Measurements from ENCODE around the gene PROC.

Gene PROC

DNA sequence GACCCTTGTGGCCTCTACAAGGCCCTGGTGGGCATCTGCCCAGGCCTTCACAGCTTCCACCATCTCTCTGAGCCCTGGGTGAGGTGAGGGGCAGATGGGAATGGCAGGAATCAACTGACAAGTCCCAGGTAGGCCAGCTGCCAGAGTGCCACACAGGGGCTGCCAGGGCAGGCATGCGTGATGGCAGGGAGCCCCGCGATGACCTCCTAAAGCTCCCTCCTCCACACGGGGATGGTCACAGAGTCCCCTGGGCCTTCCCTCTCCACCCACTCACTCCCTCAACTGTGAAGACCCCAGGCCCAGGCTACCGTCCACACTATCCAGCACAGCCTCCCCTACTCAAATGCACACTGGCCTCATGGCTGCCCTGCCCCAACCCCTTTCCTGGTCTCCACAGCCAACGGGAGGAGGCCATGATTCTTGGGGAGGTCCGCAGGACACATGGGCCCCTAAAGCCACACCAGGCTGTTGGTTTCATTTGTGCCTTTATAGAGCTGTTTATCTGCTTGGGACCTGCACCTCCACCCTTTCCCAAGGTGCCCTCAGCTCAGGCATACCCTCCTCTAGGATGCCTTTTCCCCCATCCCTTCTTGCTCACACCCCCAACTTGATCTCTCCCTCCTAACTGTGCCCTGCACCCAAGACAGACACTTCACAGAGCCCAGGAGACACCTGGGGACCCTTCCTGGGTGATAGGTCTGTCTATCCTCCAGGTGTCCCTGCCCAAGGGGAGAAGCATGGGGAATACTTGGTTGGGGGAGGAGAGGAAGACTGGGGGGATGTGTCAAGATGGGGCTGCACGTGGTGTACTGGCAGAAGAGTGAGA lies 2.0 kb downstream of the PROC start:
- Histone ChIP-seq H3K4me1 (ENCODE audit: control insufficient read depth in 5 of 5, insufficient read depth in 5 of 5, low read length in 5 of 5) (peaks cover 3 to 37% (median 26%) of the 10 kb centered on the region in 5 donors), H3K27me3 (ENCODE audit: control insufficient read depth in 5 of 5, insufficient read depth in 4 of 5, low read length in 5 of 5) (peaks cover 9 to 51% (median 25%) of the 10 kb centered on the region in 5 donors), H3K9me3 (ENCODE audit: control insufficient read depth in 5 of 5, low read length in 5 of 5) (no peaks in the 10 kb centered on the region), H3K36me3 (ENCODE audit: control insufficient read depth in 5 of 5, insufficient read depth in 5 of 5, low read length in 5 of 5) (no peaks in the 10 kb centered on the region), H3K27ac (ENCODE audit: low read depth, low read length) (no peak overlapping the region), H3K9ac (ENCODE audit: low read length in 5 of 5) (no peak overlapping the region), H3K4me3 (ENCODE audit: low read depth in 1 of 5, low read length in 5 of 5) (no peak overlapping the region)

DNA sequence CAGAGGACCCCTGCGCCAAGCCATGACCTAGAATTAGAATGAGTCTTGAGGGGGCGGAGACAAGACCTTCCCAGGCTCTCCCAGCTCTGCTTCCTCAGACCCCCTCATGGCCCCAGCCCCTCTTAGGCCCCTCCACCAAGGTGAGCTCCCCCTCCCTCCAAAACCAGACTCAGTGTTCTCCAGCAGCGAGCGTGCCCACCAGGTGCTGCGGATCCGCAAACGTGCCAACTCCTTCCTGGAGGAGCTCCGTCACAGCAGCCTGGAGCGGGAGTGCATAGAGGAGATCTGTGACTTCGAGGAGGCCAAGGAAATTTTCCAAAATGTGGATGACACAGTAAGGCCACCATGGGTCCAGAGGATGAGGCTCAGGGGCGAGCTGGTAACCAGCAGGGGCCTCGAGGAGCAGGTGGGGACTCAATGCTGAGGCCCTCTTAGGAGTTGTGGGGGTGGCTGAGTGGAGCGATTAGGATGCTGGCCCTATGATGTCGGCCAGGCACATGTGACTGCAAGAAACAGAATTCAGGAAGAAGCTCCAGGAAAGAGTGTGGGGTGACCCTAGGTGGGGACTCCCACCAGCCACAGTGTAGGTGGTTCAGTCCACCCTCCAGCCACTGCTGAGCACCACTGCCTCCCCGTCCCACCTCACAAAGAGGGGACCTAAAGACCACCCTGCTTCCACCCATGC lies 3.0 kb downstream of the PROC start:
- Histone ChIP-seq H3K4me3 (ENCODE audit: low read depth in 1 of 5, low read length in 5 of 5) (no peak overlapping the region), H3K9ac (ENCODE audit: low read length in 5 of 5) (no peak overlapping the region), H3K4me1 (ENCODE audit: control insufficient read depth in 5 of 5, insufficient read depth in 5 of 5, low read length in 5 of 5) (peaks cover 2 to 27% (median 16%) of the 10 kb centered on the region in 5 donors), H3K9me3 (ENCODE audit: control insufficient read depth in 5 of 5, low read length in 5 of 5) (no peaks in the 10 kb centered on the region), H3K27ac (ENCODE audit: low read depth, low read length) (no peak overlapping the region), H3K27me3 (ENCODE audit: control insufficient read depth in 5 of 5, insufficient read depth in 4 of 5, low read length in 5 of 5) (peaks cover 9 to 57% (median 25%) of the 10 kb centered on the region in 5 donors), H3K36me3 (ENCODE audit: control insufficient read depth in 5 of 5, insufficient read depth in 5 of 5, low read length in 5 of 5) (no peaks in the 10 kb centered on the region)

DNA sequence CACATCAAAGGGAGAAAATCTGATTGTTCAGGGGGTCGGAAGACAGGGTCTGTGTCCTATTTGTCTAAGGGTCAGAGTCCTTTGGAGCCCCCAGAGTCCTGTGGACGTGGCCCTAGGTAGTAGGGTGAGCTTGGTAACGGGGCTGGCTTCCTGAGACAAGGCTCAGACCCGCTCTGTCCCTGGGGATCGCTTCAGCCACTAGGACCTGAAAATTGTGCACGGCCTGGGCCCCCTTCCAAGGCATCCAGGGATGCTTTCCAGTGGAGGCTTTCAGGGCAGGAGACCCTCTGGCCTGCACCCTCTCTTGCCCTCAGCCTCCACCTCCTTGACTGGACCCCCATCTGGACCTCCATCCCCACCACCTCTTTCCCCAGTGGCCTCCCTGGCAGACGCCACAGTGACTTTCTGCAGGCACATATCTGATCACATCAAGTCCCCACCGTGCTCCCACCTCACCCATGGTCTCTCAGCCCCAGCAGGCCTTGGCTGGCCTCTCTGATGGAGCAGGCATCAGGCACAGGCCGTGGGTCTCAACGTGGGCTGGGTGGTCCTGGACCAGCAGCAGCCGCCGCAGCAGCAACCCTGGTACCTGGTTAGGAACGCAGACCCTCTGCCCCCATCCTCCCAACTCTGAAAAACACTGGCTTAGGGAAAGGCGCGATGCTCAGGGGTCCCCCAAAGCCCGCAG lies 3.8 kb downstream of the PROC start:
- no peak overlapping the region for H3K9ac ChIP-seq (ENCODE audit: low read length in 5 of 5)
- H3K4me3 ChIP-seq (ENCODE audit: low read depth in 1 of 5, low read length in 5 of 5): no peak overlapping the region
- H3K27me3 ChIP-seq (ENCODE audit: control insufficient read depth in 5 of 5, insufficient read depth in 4 of 5, low read length in 5 of 5): peaks cover 9 to 51% (median 25%) of the 10 kb centered on the region in 5 donors
- H3K4me1 ChIP-seq (ENCODE audit: control insufficient read depth in 5 of 5, insufficient read depth in 5 of 5, low read length in 5 of 5): peaks cover 0 to 23% (median 13%) of the 10 kb centered on the region in 5 donors
- no peak overlapping the region for H3K27ac ChIP-seq (ENCODE audit: low read depth, low read length)
- no peaks in the 10 kb centered on the region for H3K36me3 ChIP-seq (ENCODE audit: control insufficient read depth in 5 of 5, insufficient read depth in 5 of 5, low read length in 5 of 5)
- no peaks in the 10 kb centered on the region for H3K9me3 ChIP-seq (ENCODE audit: control insufficient read depth in 5 of 5, low read length in 5 of 5)

DNA sequence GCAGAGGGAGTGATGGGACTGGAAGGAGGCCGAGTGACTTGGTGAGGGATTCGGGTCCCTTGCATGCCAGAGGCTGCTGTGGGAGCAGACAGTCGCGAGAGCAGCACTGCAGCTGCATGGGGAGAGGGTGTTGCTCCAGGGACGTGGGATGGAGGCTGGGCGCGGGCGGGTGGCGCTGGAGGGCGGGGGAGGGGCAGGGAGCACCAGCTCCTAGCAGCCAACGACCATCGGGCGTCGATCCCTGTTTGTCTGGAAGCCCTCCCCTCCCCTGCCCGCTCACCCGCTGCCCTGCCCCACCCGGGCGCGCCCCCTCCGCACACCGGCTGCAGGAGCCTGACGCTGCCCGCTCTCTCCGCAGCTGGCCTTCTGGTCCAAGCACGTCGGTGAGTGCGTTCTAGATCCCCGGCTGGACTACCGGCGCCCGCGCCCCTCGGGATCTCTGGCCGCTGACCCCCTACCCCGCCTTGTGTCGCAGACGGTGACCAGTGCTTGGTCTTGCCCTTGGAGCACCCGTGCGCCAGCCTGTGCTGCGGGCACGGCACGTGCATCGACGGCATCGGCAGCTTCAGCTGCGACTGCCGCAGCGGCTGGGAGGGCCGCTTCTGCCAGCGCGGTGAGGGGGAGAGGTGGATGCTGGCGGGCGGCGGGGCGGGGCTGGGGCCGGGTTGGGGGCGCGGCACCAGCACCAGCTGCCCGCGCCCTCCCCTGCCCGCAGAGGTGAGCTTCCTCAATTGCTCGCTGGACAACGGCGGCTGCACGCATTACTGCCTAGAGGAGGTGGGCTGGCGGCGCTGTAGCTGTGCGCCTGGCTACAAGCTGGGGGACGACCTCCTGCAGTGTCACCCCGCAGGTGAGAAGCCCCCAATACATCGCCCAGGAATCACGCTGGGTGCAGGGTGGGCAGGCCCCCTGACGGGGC lies 4.6 kb downstream of the PROC start:
- Histone ChIP-seq H3K4me1 (ENCODE audit: control insufficient read depth in 5 of 5, insufficient read depth in 5 of 5, low read length in 5 of 5) (peaks cover 0 to 23% (median 13%) of the 10 kb centered on the region in 5 donors), H3K9me3 (ENCODE audit: control insufficient read depth in 5 of 5, low read length in 5 of 5) (no peaks in the 10 kb centered on the region), H3K27ac (ENCODE audit: low read depth, low read length) (no peak overlapping the region), H3K4me3 (ENCODE audit: low read depth in 1 of 5, low read length in 5 of 5) (peak overlapping the region in 2 of 5 donors; percentile 7 to 48), H3K9ac (ENCODE audit: low read length in 5 of 5) (no peak overlapping the region), H3K27me3 (ENCODE audit: control insufficient read depth in 5 of 5, insufficient read depth in 4 of 5, low read length in 5 of 5) (peaks cover 9 to 46% (median 25%) of the 10 kb centered on the region in 5 donors), H3K36me3 (ENCODE audit: control insufficient read depth in 5 of 5, insufficient read depth in 5 of 5, low read length in 5 of 5) (no peaks in the 10 kb centered on the region)

DNA sequence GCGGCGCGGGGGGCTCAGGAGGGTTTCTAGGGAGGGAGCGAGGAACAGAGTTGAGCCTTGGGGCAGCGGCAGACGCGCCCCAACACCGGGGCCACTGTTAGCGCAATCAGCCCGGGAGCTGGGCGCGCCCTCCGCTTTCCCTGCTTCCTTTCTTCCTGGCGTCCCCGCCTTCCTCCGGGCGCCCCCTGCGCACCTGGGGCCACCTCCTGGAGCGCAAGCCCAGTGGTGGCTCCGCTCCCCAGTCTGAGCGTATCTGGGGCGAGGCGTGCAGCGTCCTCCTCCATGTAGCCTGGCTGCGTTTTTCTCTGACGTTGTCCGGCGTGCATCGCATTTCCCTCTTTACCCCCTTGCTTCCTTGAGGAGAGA lies 5.2 kb downstream of the PROC start:
- Histone ChIP-seq H3K27me3 (ENCODE audit: control insufficient read depth in 5 of 5, insufficient read depth in 4 of 5, low read length in 5 of 5) (peaks cover 9 to 46% (median 25%) of the 10 kb centered on the region in 5 donors), H3K4me1 (ENCODE audit: control insufficient read depth in 5 of 5, insufficient read depth in 5 of 5, low read length in 5 of 5) (peaks cover 0 to 23% (median 13%) of the 10 kb centered on the region in 5 donors), H3K36me3 (ENCODE audit: control insufficient read depth in 5 of 5, insufficient read depth in 5 of 5, low read length in 5 of 5) (no peaks in the 10 kb centered on the region), H3K4me3 (ENCODE audit: low read depth in 1 of 5, low read length in 5 of 5) (peak overlapping the region in 3 of 5 donors; percentile 8 to 48 (median 26)), H3K9me3 (ENCODE audit: control insufficient read depth in 5 of 5, low read length in 5 of 5) (no peaks in the 10 kb centered on the region), H3K9ac (ENCODE audit: low read length in 5 of 5) (no peak overlapping the region), H3K27ac (ENCODE audit: low read depth, low read length) (no peak overlapping the region)

DNA sequence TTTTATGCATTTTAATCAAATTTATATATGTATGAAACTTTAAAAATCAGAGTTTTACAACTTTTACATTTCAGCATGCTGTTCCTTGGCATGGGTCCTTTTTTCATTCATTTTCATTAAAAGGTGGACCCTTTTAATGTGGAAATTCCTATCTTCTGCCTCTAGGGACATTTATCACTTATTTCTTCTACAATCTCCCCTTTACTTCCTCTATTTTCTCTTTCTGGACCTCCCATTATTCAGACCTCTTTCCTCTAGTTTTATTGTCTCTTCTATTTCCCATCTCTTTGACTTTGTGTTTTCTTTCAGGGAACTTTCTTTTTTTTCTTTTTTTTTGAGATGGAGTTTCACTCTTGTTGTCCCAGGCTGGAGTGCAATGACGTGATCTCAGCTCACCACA lies 5.7 kb downstream of the PROC start:
- no peak overlapping the region for H3K9ac ChIP-seq (ENCODE audit: low read length in 5 of 5)
- no peaks in the 10 kb centered on the region for H3K9me3 ChIP-seq (ENCODE audit: control insufficient read depth in 5 of 5, low read length in 5 of 5)
- H3K27me3 ChIP-seq (ENCODE audit: control insufficient read depth in 5 of 5, insufficient read depth in 4 of 5, low read length in 5 of 5): peaks cover 9 to 46% (median 25%) of the 10 kb centered on the region in 5 donors
- no peaks in the 10 kb centered on the region for H3K36me3 ChIP-seq (ENCODE audit: control insufficient read depth in 5 of 5, insufficient read depth in 5 of 5, low read length in 5 of 5)
- peak overlapping the region in 2 of 5 donors; percentile 8 to 26 for H3K4me3 ChIP-seq (ENCODE audit: low read depth in 1 of 5, low read length in 5 of 5)
- H3K27ac ChIP-seq (ENCODE audit: low read depth, low read length): no peak overlapping the region
- H3K4me1 ChIP-seq (ENCODE audit: control insufficient read depth in 5 of 5, insufficient read depth in 5 of 5, low read length in 5 of 5): peaks cover 0 to 23% (median 13%) of the 10 kb centered on the region in 5 donors

DNA sequence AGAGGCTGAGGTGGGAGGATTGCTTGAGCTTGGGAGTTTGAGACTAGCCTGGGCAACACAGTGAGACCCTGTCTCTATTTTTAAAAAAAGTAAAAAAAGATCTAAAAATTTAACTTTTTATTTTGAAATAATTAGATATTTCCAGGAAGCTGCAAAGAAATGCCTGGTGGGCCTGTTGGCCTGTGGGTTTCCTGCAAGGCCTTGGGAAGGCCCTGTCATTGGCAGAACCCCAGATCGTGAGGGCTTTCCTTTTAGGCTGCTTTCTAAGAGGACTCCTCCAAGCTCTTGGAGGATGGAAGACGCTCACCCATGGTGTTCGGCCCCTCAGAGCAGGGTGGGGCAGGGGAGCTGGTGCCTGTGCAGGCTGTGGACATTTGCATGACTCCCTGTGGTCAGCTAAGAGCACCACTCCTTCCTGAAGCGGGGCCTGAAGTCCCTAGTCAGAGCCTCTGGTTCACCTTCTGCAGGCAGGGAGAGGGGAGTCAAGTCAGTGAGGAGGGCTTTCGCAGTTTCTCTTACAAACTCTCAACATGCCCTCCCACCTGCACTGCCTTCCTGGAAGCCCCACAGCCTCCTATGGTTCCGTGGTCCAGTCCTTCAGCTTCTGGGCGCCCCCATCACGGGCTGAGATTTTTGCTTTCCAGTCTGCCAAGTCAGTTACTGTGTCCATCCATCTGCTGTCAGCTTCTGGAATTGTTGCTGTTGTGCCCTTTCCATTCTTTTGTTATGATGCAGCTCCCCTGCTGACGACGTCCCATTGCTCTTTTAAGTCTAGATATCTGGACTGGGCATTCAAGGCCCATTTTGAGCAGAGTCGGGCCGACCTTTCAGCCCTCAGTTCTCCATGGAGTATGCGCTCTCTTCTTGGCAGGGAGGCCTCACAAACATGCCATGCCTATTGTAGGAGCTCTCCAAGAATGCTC lies 6.6 kb downstream of the PROC start:
- Histone ChIP-seq H3K36me3 (ENCODE audit: control insufficient read depth in 5 of 5, insufficient read depth in 5 of 5, low read length in 5 of 5) (no peaks in the 10 kb centered on the region), H3K27ac (ENCODE audit: low read depth, low read length) (no peak overlapping the region), H3K4me3 (ENCODE audit: low read depth in 1 of 5, low read length in 5 of 5) (no peak overlapping the region), H3K4me1 (ENCODE audit: control insufficient read depth in 5 of 5, insufficient read depth in 5 of 5, low read length in 5 of 5) (peaks cover 0 to 14% (median 11%) of the 10 kb centered on the region in 5 donors), H3K9ac (ENCODE audit: low read length in 5 of 5) (no peak overlapping the region), H3K27me3 (ENCODE audit: control insufficient read depth in 5 of 5, insufficient read depth in 4 of 5, low read length in 5 of 5) (peaks cover 9 to 42% (median 25%) of the 10 kb centered on the region in 5 donors), H3K9me3 (ENCODE audit: control insufficient read depth in 5 of 5, low read length in 5 of 5) (no peaks in the 10 kb centered on the region)

DNA sequence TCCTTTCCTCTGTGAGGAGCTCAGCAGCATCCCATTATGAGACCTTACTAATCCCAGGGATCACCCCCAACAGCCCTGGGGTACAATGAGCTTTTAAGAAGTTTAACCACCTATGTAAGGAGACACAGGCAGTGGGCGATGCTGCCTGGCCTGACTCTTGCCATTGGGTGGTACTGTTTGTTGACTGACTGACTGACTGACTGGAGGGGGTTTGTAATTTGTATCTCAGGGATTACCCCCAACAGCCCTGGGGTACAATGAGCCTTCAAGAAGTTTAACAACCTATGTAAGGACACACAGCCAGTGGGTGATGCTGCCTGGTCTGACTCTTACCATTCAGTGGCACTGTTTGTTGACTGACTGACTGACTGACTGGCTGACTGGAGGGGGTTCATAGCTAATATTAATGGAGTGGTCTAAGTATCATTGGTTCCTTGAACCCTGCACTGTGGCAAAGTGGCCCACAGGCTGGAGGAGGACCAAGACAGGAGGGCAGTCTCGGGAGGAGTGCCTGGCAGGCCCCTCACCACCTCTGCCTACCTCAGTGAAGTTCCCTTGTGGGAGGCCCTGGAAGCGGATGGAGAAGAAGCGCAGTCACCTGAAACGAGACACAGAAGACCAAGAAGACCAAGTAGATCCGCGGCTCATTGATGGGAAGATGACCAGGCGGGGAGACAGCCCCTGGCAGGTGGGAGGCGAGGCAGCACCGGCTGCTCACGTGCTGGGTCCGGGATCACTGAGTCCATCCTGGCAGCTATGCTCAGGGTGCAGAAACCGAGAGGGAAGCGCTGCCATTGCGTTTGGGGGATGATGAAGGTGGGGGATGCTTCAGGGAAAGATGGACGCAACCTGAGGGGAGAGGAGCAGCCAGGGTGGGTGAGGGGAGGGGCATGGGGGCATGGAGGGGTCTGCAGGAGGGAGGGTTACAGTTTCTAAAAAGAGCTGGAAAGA lies 7.6 kb downstream of the PROC start:
- H3K4me3 ChIP-seq (ENCODE audit: low read depth in 1 of 5, low read length in 5 of 5): no peak overlapping the region
- H3K27me3 ChIP-seq (ENCODE audit: control insufficient read depth in 5 of 5, insufficient read depth in 4 of 5, low read length in 5 of 5): peaks cover 9 to 33% (median 25%) of the 10 kb centered on the region in 5 donors
- no peak overlapping the region for H3K27ac ChIP-seq (ENCODE audit: low read depth, low read length)
- no peak overlapping the region for H3K9ac ChIP-seq (ENCODE audit: low read length in 5 of 5)
- no peaks in the 10 kb centered on the region for H3K9me3 ChIP-seq (ENCODE audit: control insufficient read depth in 5 of 5, low read length in 5 of 5)
- peaks cover 0 to 14% (median 11%) of the 10 kb centered on the region in 5 donors for H3K4me1 ChIP-seq (ENCODE audit: control insufficient read depth in 5 of 5, insufficient read depth in 5 of 5, low read length in 5 of 5)
- no peaks in the 10 kb centered on the region for H3K36me3 ChIP-seq (ENCODE audit: control insufficient read depth in 5 of 5, insufficient read depth in 5 of 5, low read length in 5 of 5)

Measured in subcutaneous abdominal adipose tissue (tissue), 5 donors.